GM12865 (cell line): ENCODE results near the gene ZNF816.
A peak's percentile ranks its signal among the peaks of the same experiment; 100 is the strongest.
"Not testable (repeated sequence)": the region's sequence is repeated elsewhere in the genome, so short reads cannot be mapped to it uniquely, and the experiment has no call there.

Experiments
- DNase-seq: peaks from one replicate; pipeline ENCODE4 v3.0.0; 2010; ENCODE audit warnings: low read depth
- H3K4me3 ChIP-seq: 2 replicates; pipeline ENCODE4 v1.5.1; 2011; ENCODE audit warnings: mild to moderate bottlenecking, low read depth, low read length, control low read depth
- CTCF ChIP-seq: IDR thresholded peaks from 2 replicates; pipeline ENCODE4 v1.5.1; 2011; ENCODE audit warnings: low read length, control low read depth, low read depth, inconsistent platforms; ENCODE audit not compliant: insufficient read depth; ENCODE audit errors: missing control alignments

ZNF816 gene

GRCh38 chr19:52942386-52943133 lies 20.1 kb downstream of the ZNF816 start:
- no peak for TF ChIP-seq CTCF
- DNase-seq: peak; percentile 94
- H3K4me3 ChIP-seq: peak overlapping the region; percentile 99

- no peak for TF ChIP-seq CTCF
- peak; percentile 40 for DNase-seq
- peak overlapping the region; percentile 99 for H3K4me3 ChIP-seq
These were observed 20.7 kb downstream of the ZNF816 start for GRCh38 chr19:52941941-52942385.

GRCh38 chr19:52941523-52941922 lies 21.2 kb downstream of the ZNF816 start:
- peak overlapping the region; percentile 99 for H3K4me3 ChIP-seq
- not testable (repeated sequence) for DNase-seq

GRCh38 chr19:52940905-52941304 lies 21.8 kb downstream of the ZNF816 start:
- not testable (repeated sequence) for DNase-seq, H3K4me3 ChIP-seq

- no peak for TF ChIP-seq CTCF
- no peak for DNase-seq
- H3K4me3 ChIP-seq: no peak overlapping the region
These were observed 23.9 kb downstream of the ZNF816 start for GRCh38 chr19:52938761-52939160.

- no peak for DNase-seq
- H3K4me3 ChIP-seq: no peak overlapping the region
- no peak for TF ChIP-seq CTCF
These were observed 25.7 kb downstream of the ZNF816 start for GRCh38 chr19:52936954-52937325.

GRCh38 chr19:52936151-52936953 lies 26.3 kb downstream of the ZNF816 start:
- TF ChIP-seq CTCF: no peak
- no peak overlapping the region for H3K4me3 ChIP-seq
- DNase-seq: no peak
